ENCODE results near the gene RAB20. TPM values are rescaled to one million over a fixed set of nuclear protein-coding genes. Genes with fewer than 3 reads are reported as not detected.

RAB20 gene
- total RNA-seq, 1 experiment from 2014 or later = 12.3 TPM

DNA sequence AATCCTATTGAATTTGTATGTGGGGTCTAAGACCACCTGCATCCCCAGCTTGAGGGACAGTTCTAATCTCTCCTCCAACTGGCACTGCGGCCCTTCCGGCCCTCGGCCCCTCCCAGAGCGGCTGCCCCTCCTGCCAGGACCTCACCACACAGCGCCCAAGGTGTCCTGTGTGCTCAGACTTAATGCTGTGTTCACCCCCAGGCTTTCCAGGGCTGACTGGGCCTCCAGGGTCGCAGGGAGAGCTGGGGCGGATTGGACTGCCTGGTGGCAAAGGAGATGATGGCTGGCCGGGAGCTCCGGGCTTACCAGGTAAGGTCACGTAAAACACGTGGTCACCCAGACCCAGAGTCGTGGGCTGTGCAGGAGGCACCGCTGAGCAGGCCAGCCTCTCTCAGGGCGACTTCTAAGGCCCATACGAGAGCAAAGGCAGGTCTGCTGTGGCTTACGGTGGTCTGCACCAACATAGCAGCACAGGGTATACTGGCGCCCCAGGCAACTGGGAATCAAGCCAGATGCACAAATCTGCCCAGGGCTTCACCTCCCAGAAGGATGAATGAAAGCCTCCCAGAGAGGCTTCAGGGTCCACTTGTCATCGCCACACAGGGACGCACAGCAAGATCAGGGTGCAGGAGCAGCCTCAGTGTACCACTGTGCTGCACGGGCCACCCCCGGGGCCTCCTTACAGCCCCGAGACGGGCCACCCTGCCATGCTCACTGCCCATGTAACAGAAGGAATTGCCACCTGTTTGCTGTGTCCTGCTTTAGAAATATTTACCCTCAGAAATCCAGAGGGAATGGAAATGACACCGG, 69.4 kb downstream of the RAB20 start:
- Histone ChIP-seq H3K23me2 (ENCODE audit: insufficient read length, low read depth, low read length, poor library complexity, severe bottlenecking) (no peaks in the 10 kb centered on the region), H2BK12ac (ENCODE audit: insufficient read length, low read depth, low read length) (no peak overlapping the region), H3K23ac (ENCODE audit: insufficient read length, low read depth, low read length) (no peak overlapping the region), H4K8ac (replicated peaks; ENCODE audit: insufficient read length, low read depth, low read length) (no peak overlapping the region), H3T11ph (ENCODE audit: low read length) (no peak overlapping the region), H3K9me3 (ENCODE audit: control insufficient read depth, low read depth, low read length) (no peaks in the 10 kb centered on the region), H2BK120ac (ENCODE audit: low read depth, low read length, poor library complexity, severe bottlenecking) (no peak overlapping the region), H2BK5ac (ENCODE audit: insufficient read length, low read length) (no peak overlapping the region), H3K4me1 (ENCODE audit: insufficient read depth, low read length) (peaks cover under 1% of the 10 kb centered on the region; the same call in 1 of the 2 replicates), H2BK20ac (ENCODE audit: low read depth, low read length, poor library complexity, severe bottlenecking) (no peak overlapping the region), H4K5ac (ENCODE audit: insufficient read length, low read depth, low read length) (no peak overlapping the region), H3K18ac (ENCODE audit: insufficient read length, low read depth, low read length) (no peak overlapping the region), H3K79me1 (ENCODE audit: insufficient read depth, low read depth, low read length, poor library complexity, severe bottlenecking) (no peaks in the 10 kb centered on the region), H3K56ac (ENCODE audit: insufficient read length, low read depth, low read length) (no peak overlapping the region), H2BK15ac (ENCODE audit: low read depth, low read length) (no peak overlapping the region), H3K27ac (ENCODE audit: insufficient read length, low read depth, low read length) (no peak overlapping the region), H4K20me1 (ENCODE audit: control insufficient read depth, insufficient read depth, insufficient read length) (no peaks in the 10 kb centered on the region), H3K4ac (ENCODE audit: low read depth, low read length) (no peak overlapping the region), H3K27me3 (ENCODE audit: insufficient read depth, low read length) (no peaks in the 10 kb centered on the region), H2AK5ac (ENCODE audit: insufficient read length, low read length) (no peak overlapping the region), H2AFZ (ENCODE audit: low read length) (no peak overlapping the region), H3K4me2 (ENCODE audit: insufficient read depth, insufficient read length, low read length) (no peak overlapping the region), H3K9ac (ENCODE audit: extremely low read depth, insufficient read length, low read length) (no peak overlapping the region), H3K14ac (ENCODE audit: insufficient read depth, low read length) (no peak overlapping the region), H3K79me2 (ENCODE audit: insufficient read depth, low read length) (no peaks in the 10 kb centered on the region), H4K91ac (ENCODE audit: insufficient read length, low read depth, low read length) (no peak overlapping the region)
- no peak for TF ChIP-seq CTCF (conservative IDR thresholded peaks at IDR 0.05)
- Mint-ChIP-seq H3K4me3 (no peak overlapping the region), H3K4me1 (peaks cover 7 to 15% of the 10 kb centered on the region in 2 experiments), H3K9me3 (peaks cover 0 to 8% of the 10 kb centered on the region in 2 experiments; a peak in 1 of 5 replicates), H3K27ac (no peak overlapping the region; a peak in 1 of 7 replicates), H3K27me3 (ENCODE audit: low read depth) (no peaks in the 10 kb centered on the region), H3K36me3 (ENCODE audit: insufficient read depth in 1 of 3, low read depth in 3 of 3) (peaks cover 34 to 73% (median 63%) of the 10 kb centered on the region in 3 experiments)
- no peak for DNase-seq
- WGBS (ENCODE audit: extremely low coverage, insufficient read length, low lambda C conversion rate) = no CpG with 5 or more reads among the region's 24 CpGs
